Neuronal stem cell (in vitro differentiated cells): ENCODE results near the gene JAKMIP3.

Experiments
- DNase-seq: peaks from one replicate; pipeline ENCODE4 v3.0.0-alpha.2; 2013; ENCODE audit warnings: low spot score
- H2AFZ ChIP-seq: one replicate; pipeline ENCODE4 v1.6.1; 2013; ENCODE audit warnings: mild to moderate bottlenecking, low read length, inconsistent platforms
- H2AK5ac ChIP-seq: 2 replicates; pipeline ENCODE4 v1.6.1; 2013; ENCODE audit warnings: low read depth, mild to moderate bottlenecking, inconsistent platforms, low read length, moderate library complexity, mixed read lengths
- H2BK120ac ChIP-seq: 2 replicates; pipeline ENCODE4 v1.6.1; 2013; ENCODE audit warnings: low read depth, mild to moderate bottlenecking, inconsistent platforms, low read length, moderate library complexity, mixed read lengths
- H2BK12ac ChIP-seq: one replicate; pipeline ENCODE4 v1.6.1; 2013; ENCODE audit warnings: low read length, inconsistent platforms
- H2BK15ac ChIP-seq: 2 replicates; pipeline ENCODE4 v1.6.1; 2013; ENCODE audit warnings: mild to moderate bottlenecking, low read length, inconsistent platforms, mixed read lengths
- H2BK5ac ChIP-seq: one replicate; pipeline ENCODE4 v1.6.1; 2013; ENCODE audit warnings: inconsistent platforms, mild to moderate bottlenecking, low read length, moderate library complexity
- H3K14ac ChIP-seq: one replicate; pipeline ENCODE4 v1.6.1; 2013; ENCODE audit warnings: low read length, inconsistent platforms
- H3K18ac ChIP-seq: 2 replicates; pipeline ENCODE4 v1.6.1; 2013; ENCODE audit warnings: low read length, inconsistent platforms
- H3K23ac ChIP-seq: 2 replicates; pipeline ENCODE4 v1.6.1; 2013; ENCODE audit warnings: low read depth, mild to moderate bottlenecking, mixed read lengths, low read length, inconsistent platforms; ENCODE audit not compliant: poor library complexity
- H3K27ac ChIP-seq: replicated peaks from 3 replicates; pipeline ENCODE4 v1.5.1; 2013; ENCODE audit warnings: low read length, inconsistent platforms
- H3K27me3 ChIP-seq, 3 experiments: 2 replicates each; pipeline ENCODE4 v1.6.1; 2013; ENCODE audit warnings: low read length in 3 of 3, mild to moderate bottlenecking in 2 of 3, inconsistent platforms in 1 of 3, low read depth in 1 of 3, mixed read lengths in 1 of 3, moderate library complexity in 1 of 3; ENCODE audit not compliant: control insufficient read depth in 3 of 3, insufficient read depth in 3 of 3
- H3K36me3 ChIP-seq, 2 donors: replicated peaks in 1 of 2; 2 replicates each; pipeline ENCODE4 v1.6.1; 2013; ENCODE audit warnings: low read length in 2 of 2; ENCODE audit not compliant: control insufficient read depth in 2 of 2, insufficient read depth in 2 of 2
- H3K4ac ChIP-seq: 2 replicates; pipeline ENCODE4 v1.6.1; 2013; ENCODE audit warnings: inconsistent platforms, mild to moderate bottlenecking, low read length, moderate library complexity
- H3K4me1 ChIP-seq, 2 donors: 1 replicate in 1 of 2; 2 replicates in 1 of 2; pipeline ENCODE4 v1.6.1; 2013; ENCODE audit warnings: low read length in 2 of 2, low read depth in 1 of 2; ENCODE audit not compliant: control insufficient read depth in 2 of 2, insufficient read depth in 1 of 2
- H3K4me2 ChIP-seq: one replicate; pipeline ENCODE4 v1.6.1; 2013; ENCODE audit warnings: mild to moderate bottlenecking, low read length, inconsistent platforms; ENCODE audit not compliant: insufficient read depth, poor library complexity, severe bottlenecking
- H3K4me3 ChIP-seq, 2 donors: 2 replicates each; pipeline ENCODE4 v1.5.1; 2013; ENCODE audit warnings: low read length in 2 of 2, mild to moderate bottlenecking in 2 of 2, inconsistent platforms in 1 of 2, moderate library complexity in 1 of 2
- H3K79me1 ChIP-seq: one replicate; pipeline ENCODE4 v1.6.1; 2013; ENCODE audit warnings: low read depth, mild to moderate bottlenecking, inconsistent platforms, low read length, moderate library complexity
- H3K9ac ChIP-seq: one replicate; pipeline ENCODE4 v1.6.1; 2013; ENCODE audit warnings: mild to moderate bottlenecking, low read depth, low read length, inconsistent platforms; ENCODE audit not compliant: poor library complexity
- H3K9me3 ChIP-seq, 2 donors: replicated peaks in 1 of 2; 2 replicates each; pipeline versions ENCODE3 to v1.6.1; 2013; ENCODE audit warnings: low read length in 2 of 2, mild to moderate bottlenecking in 2 of 2, inconsistent platforms in 1 of 2, low read depth in 1 of 2, mixed read lengths in 1 of 2, moderate library complexity in 1 of 2; ENCODE audit not compliant: control insufficient read depth in 2 of 2, insufficient read depth in 1 of 2
- H4K8ac ChIP-seq: one replicate; pipeline ENCODE4 v1.6.1; 2013; ENCODE audit warnings: low read depth, mild to moderate bottlenecking, inconsistent platforms, low read length, moderate library complexity
- H4K91ac ChIP-seq: one replicate; pipeline ENCODE4 v1.6.1; 2013; ENCODE audit warnings: low read length, low read depth, mild to moderate bottlenecking, inconsistent platforms; ENCODE audit not compliant: poor library complexity
- WGBS, 2 donors: extraction: QIAGEN DNeasy Blood & Tissue Kit; methylation state at CpG; one replicate each; pipeline ENCODE4 v1.1.7; 2013; ENCODE audit warnings: missing lambda C conversion rate in 2 of 2, mixed read lengths in 1 of 2; ENCODE audit not compliant: insufficient read length in 2 of 2, insufficient replicate concordance in 1 of 2; ENCODE audit errors: extremely low coverage in 2 of 2; 5-methylcytosine and 5-hydroxymethylcytosine counted together

The JAKMIP3 gene

DNA sequence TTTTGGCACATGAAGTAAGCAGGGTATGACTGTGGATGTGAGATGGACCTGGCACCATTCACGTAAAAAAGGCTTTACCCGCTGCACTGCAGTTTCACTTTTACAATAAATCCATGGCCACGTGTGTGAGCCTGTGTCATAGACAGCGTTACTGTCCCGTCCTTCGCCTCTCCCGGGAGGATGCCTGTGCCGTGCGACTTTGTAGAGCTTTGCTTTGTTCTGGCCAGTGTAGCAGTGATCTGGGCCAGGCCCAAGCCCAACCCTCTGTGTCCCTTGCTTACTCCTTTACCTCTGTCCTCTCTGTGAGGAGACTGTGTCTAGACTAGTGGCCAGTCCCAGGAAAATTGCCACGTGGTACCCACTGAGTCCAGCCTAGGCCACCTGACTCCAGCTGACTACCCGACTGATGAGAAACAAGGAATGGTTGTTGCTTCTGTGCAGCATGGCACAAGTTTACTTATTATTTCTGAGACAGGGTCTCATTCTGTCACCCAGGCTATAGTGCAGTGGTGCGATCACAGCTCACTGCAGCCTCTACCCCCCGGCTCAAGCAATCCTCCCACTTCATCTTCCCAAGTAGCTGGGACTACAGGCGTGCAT lies 48.1 kb downstream of the JAKMIP3 start:
- no peak overlapping the region for H2BK12ac ChIP-seq
- no peak overlapping the region for H3K27ac ChIP-seq
- no peaks in the 10 kb centered on the region for H3K36me3 ChIP-seq

DNA sequence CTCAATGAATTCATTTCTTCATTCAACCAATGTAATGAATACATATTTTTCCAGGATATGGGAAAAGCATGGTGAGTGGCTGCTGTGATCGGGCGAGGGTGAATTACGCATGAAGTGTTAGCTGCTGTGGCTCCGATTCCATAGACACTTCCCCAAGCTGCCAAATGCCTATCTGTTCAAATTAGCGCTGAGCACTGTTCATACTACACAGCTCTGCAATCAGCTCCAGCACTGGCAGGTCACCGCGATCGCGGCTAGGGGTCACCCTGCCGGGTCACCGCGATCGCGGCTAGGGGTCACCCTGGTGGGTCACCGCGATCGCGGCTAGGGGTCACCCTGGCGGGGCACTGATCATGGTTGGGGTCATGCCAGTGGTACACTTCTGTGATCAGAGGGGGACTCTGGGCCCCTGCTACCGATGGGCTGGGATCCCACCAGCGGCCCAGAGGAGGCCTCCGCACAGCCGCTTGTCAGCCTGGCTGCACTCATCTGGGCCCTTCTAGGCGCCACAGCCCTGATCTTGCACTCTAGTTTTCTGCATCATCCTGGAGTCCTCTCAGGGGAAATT lies 49.3 kb downstream of the JAKMIP3 start:
- DNase-seq: no peak
- no peak overlapping the region for H2BK120ac ChIP-seq
- no peak overlapping the region for H2BK15ac ChIP-seq
- H2BK12ac ChIP-seq: no peak overlapping the region
- H3K27me3 ChIP-seq: peaks cover 0 to 32% (median 3%) of the 10 kb centered on the region in 3 experiments
- H3K4ac ChIP-seq: no peak overlapping the region
- H3K18ac ChIP-seq: peak overlapping the region; percentile 25
- H2AK5ac ChIP-seq: peak overlapping the region; percentile 23
- H4K91ac ChIP-seq: no peak overlapping the region
- no peak overlapping the region for H3K14ac ChIP-seq
- no peak overlapping the region for H3K27ac ChIP-seq
- no peak overlapping the region for H4K8ac ChIP-seq
- WGBS, 2 donors: no CpG with 5 or more reads among the region's 24 CpGs
- no peaks in the 10 kb centered on the region for H3K79me1 ChIP-seq
- peaks cover 0 to 3% of the 10 kb centered on the region in 2 donors for H3K4me1 ChIP-seq
- no peak overlapping the region for H2AFZ ChIP-seq
- no peaks in the 10 kb centered on the region for H3K9me3 ChIP-seq
- H2BK5ac ChIP-seq: no peak overlapping the region
- H3K36me3 ChIP-seq: no peaks in the 10 kb centered on the region
- H3K23ac ChIP-seq: no peak overlapping the region
- H3K4me3 ChIP-seq: no peak overlapping the region
- H3K9ac ChIP-seq: no peak overlapping the region
- no peak overlapping the region for H3K4me2 ChIP-seq

More for the DNA sequence above, 48.1 kb downstream of the JAKMIP3 start:
- no peak for DNase-seq
- H3K4me2 ChIP-seq: no peak overlapping the region
- no peaks in the 10 kb centered on the region for H3K79me1 ChIP-seq
- H3K9me3 ChIP-seq: no peaks in the 10 kb centered on the region
- H2AK5ac ChIP-seq: peak overlapping the region; percentile 54
- no peak overlapping the region for H4K91ac ChIP-seq
- H3K4me1 ChIP-seq: no peaks in the 10 kb centered on the region
- H3K9ac ChIP-seq: no peak overlapping the region
- H3K4ac ChIP-seq: peak overlapping the region; percentile 5
- WGBS, 2 donors: no CpG with 5 or more reads among the region's 14 CpGs
- no peak overlapping the region for H2BK5ac ChIP-seq
- no peak overlapping the region for H2AFZ ChIP-seq
- peaks cover 0 to 33% (median 3%) of the 10 kb centered on the region in 3 experiments for H3K27me3 ChIP-seq
- no peak overlapping the region for H2BK120ac ChIP-seq
- H3K23ac ChIP-seq: peak overlapping the region; percentile 65
- H2BK15ac ChIP-seq: no peak overlapping the region
- H3K4me3 ChIP-seq: no peak overlapping the region
- H4K8ac ChIP-seq: no peak overlapping the region
- H3K18ac ChIP-seq: peak overlapping the region; percentile 44
- no peak overlapping the region for H3K14ac ChIP-seq
